GM18505 (cell line): ENCODE measurements around the gene CYBA.
"Not testable (repeated sequence)": the region's sequence is repeated elsewhere in the genome, so short reads cannot be mapped to it uniquely, and the experiment has no call there.

Experiments
- ATAC-seq: cut with Tn5 transposase; IDR thresholded peaks from one replicate; pipeline ENCODE4 v1.9.1; 2021; ENCODE audit not compliant: unreplicated experiment
- POLR2A ChIP-seq: IDR thresholded peaks from 4 replicates; pipeline ENCODE4 v1.6.1; 2011; ENCODE audit warnings: borderline replicate concordance; ENCODE audit not compliant: insufficient read depth, insufficient read length; ENCODE audit errors: extremely low read depth

The CYBA gene

GRCh38 chr16:88619859-88620815 lies 30.7 kb downstream of the CYBA start:
- ATAC-seq: no peak
- TF ChIP-seq POLR2A: no peak

- no peak for TF ChIP-seq POLR2A
- no peak for ATAC-seq
These were observed 31.7 kb downstream of the CYBA start for GRCh38 chr16:88618956-88619667.

- TF ChIP-seq POLR2A: no peak
- no peak for ATAC-seq
These were observed 32.5 kb downstream of the CYBA start for GRCh38 chr16:88618182-88618955.

- ATAC-seq: no peak
These were observed 33.4 kb downstream of the CYBA start for GRCh38 chr16:88617268-88618031.

GRCh38 chr16:88616736-88617135 lies 34.1 kb downstream of the CYBA start:
- no peak for TF ChIP-seq POLR2A
- ATAC-seq: no peak

More at GRCh38 chr16:88617268-88618031, 33.4 kb downstream of the CYBA start:
- TF ChIP-seq POLR2A: no peak

GRCh38 chr16:88616320-88616719 lies 34.5 kb downstream of the CYBA start:
- TF ChIP-seq POLR2A: no peak
- ATAC-seq: no peak

- TF ChIP-seq POLR2A: no peak
- ATAC-seq: no peak
These were observed 35.9 kb downstream of the CYBA start for GRCh38 chr16:88614818-88615580.

GRCh38 chr16:88613911-88614817 lies 36.7 kb downstream of the CYBA start:
- TF ChIP-seq POLR2A: no peak
- no peak for ATAC-seq

GRCh38 chr16:88613293-88613692 lies 37.6 kb downstream of the CYBA start:
- TF ChIP-seq POLR2A: no peak

GRCh38 chr16:88610909-88611812 lies 39.7 kb downstream of the CYBA start:
- TF ChIP-seq POLR2A: no peak
- no peak for ATAC-seq

More at GRCh38 chr16:88613293-88613692, 37.6 kb downstream of the CYBA start:
- ATAC-seq: no peak

- ATAC-seq: no peak
- no peak for TF ChIP-seq POLR2A
These were observed 40.8 kb downstream of the CYBA start for GRCh38 chr16:88610080-88610479.

- ATAC-seq: not testable (repeated sequence)
These were observed 41.4 kb downstream of the CYBA start for GRCh38 chr16:88609426-88609825.
